Muscle of arm (tissue), 12 donors: ENCODE measurements around the gene VWF. TPM values are rescaled to one million over a fixed set of nuclear protein-coding genes. Genes with fewer than 3 reads are reported as not detected.
"Not testable (repeated sequence)": the region's sequence is repeated elsewhere in the genome, so short reads cannot be mapped to it uniquely, and the experiment has no call there.

Source experiments
- DNase-seq: peaks from one replicate; pipeline ENCODE4 v3.0.0-alpha.2; 2013
- polyA plus RNA-seq, 12 donors: library from polyadenylated mRNA; unstranded; fragments of 120-200 nt; gene quantifications; one replicate each; pipeline ENCODE4 v1.2.1, GENCODE V29; 2013; ENCODE audit not compliant: insufficient read length in 12 of 12

VWF gene
- polyA plus RNA-seq, 12 donors: 49.1 to 67.9 (median 58.1) TPM; not detected in 1

GRCh38 chr12:6106218-6106617 is 18.3 kb downstream of the VWF start:
- DNase-seq: no peak

- DNase-seq: no peak
Measured at GRCh38 chr12:6104842-6105241, 19.6 kb downstream of the VWF start.

DNA sequence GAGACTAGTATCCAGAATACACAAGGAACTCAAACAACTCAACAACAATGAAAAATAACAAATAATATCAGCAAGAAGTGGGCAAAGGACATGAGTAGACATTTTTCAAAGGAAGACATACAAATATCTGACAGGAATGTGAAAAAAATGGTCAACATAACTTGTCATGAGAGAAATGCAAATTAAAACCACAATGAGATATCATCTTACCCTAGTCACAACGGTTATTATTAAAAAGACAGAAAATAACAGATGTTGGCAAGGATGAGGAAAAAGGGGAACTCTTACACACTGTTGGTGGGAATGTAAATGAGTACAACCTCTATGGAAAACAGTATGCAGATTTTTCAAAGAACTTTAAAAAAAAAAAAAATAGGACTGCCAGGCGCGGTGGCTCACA is 20.4 kb downstream of the VWF start:
- no peak for DNase-seq

GRCh38 chr12:6102021-6102420 is 22.4 kb downstream of the VWF start:
- not testable (repeated sequence) for DNase-seq

DNA sequence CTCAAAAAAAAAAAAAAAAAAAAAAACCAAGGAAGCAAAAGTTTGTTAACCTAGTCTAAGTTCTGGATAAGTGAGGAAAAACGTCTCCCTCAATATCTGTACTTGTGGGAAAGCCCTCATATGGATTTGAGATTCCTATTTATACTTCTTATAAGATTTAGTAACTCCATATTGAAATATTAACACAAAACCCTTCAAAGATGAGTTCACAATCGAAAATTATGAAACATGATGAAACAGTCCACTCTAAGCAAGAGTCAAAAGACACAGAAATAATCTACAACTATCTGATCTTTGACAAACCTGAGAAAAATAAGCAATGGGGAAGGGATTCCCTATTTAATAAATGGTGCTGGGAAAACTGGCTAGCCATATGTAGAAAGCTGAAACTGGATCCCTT is 25.2 kb downstream of the VWF start:
- DNase-seq: no peak

GRCh38 chr12:6097411-6097810 is 27.1 kb downstream of the VWF start:
- no peak for DNase-seq

GRCh38 chr12:6096527-6096926 is 27.9 kb downstream of the VWF start:
- no peak for DNase-seq

DNA sequence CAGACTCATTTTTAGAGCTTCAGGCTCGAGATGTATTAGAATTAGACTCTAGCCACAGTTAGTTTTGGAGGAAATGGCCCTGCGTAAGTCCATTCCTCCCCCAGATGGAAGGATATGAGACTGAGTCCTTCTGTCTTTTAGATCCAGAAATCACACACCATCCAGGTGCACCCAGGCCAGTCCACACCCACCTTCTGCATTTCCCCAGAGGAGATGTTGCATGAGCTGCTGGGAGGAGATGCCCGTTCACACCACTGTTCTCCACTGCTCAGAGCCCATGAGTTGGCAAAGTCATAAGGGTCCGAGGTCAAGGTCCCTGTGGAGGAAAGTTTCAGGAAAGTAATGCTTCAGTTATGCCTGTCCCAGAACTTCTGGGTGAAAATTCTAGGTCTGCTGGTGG is 29.2 kb downstream of the VWF start:
- DNase-seq: no peak

GRCh38 chr12:6093764-6094163 is 30.7 kb downstream of the VWF start:
- no peak for DNase-seq

DNA sequence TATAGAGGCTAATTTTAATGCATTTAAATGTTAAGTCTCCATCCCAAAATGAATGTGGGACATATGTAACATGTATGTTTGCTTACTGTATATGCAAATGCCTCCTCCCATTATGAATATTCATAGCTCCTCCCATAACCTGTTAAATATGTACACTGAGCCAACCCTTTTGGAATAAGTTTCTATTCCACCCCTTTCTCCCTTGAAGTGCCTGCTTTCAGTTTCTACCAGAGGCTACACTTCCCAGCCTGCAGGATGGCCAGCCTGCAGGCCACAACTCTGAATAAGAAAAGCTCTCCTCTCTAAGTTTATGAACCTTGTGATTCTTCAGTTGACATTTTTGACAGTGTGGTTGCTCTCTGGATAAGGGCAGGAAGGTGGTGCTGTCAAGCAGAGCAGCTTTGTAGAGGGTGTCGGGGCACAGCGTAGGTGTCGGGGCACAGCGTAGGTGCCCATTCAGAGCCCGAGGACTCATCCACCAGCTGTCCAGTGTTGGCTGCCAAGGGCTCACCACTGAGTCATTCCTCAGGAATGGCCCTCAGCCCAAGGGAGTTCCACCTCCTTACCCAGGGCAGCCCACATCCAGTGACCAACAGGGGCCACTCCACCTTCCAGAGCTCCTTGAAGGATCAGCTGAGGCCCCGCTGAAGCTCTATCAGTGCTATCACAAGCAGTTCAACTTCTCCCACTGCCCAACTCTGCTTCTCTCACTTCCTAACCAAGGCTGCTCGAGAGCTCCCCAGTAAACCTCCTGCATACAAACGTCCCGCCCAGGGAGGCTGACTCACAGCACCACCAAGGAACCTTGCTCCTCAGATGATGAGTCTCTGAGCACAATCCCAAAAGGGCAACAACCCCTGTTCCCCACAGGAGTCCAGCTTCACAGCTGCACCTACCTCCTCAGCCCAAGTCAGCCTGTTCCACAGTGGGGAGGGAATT is 31.4 kb downstream of the VWF start:
- no peak for DNase-seq

DNA sequence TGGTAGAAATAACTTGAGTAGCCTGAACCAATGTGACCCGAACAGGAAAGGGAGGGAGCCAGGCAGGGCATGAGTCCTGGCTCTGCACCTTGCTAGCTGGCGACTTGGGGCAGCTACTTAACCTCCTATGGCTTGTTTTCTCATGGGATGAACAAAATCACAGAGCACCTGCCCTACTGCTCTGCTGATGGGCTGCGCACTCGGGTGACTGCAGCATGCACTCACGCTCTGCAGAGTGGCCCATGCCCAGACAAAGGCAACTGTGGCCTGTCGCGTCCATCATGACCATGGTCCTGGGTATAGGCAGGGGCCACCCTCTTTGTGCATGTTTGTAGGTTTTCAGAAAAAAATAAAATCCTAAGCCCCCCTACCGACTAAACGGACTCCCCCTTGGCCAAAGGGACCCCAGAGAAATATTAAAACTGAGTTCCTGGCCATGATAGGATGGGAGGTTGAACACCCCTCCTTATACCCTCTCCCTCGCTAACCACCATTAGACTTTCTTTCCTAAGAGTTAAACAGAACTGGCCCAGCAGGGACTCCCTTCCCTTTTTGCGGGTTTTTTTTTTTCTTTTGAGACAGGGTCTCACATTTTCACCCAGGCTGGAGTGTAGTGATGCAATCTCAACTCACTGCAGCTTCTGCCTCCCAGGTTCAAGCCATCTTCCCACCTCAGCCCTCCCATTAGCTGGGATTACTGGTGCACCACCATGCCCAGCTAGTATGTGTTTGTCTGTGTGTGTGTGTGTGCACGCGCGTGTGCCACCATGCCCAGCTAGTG is 32.5 kb downstream of the VWF start:
- DNase-seq: no peak

- DNase-seq: peak; percentile 52
Measured at GRCh38 chr12:6090803-6091202, 33.7 kb downstream of the VWF start.

GRCh38 chr12:6088921-6089747 is 35.3 kb downstream of the VWF start:
- no peak for DNase-seq

GRCh38 chr12:6086316-6086715 is 38.2 kb downstream of the VWF start:
- no peak for DNase-seq

DNA sequence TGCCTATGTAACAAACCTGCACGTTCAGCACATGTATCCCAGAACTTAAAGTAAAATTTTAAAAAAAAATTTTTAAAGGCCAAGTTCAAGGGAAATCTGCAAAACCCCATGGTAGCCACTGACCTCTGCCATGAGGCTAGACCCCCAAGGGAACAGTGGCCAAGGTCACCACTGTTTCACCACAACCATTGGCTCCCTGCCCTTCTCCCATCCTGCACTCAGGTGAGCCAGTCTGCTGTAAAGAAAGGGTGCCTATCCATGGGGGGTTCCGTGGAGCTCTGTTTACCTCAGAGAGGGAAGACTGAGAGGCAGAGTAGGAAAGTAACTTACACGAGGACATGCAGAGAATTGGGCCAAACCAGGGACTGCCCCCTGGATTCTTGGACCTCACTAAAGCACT is 38.6 kb downstream of the VWF start:
- DNase-seq: no peak

DNA sequence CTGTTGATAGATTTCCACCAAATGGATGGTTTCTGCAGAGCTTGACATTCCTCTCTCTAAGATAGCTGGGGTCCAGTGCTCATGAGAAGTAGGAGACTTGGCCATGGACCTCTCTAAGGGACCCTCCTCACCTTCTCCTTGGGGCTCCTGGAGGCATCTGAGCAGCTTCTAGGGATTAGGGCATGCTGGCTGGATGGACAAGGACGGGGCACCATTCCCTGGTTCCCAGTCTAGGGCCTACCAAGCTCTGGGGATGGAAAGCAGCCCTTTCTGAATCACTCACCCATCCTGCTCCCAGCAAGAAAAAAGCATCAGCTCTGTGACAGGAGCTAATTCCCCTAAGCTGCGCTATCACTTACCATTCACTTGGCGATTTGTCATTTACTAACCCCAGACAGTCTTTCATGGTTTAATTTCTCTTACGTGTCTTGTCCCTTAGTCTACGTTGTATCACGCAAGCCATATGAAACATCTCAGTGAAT is 39.5 kb downstream of the VWF start:
- DNase-seq: no peak

- DNase-seq: no peak
Measured at GRCh38 chr12:6084261-6084968, 40.1 kb downstream of the VWF start.

DNA sequence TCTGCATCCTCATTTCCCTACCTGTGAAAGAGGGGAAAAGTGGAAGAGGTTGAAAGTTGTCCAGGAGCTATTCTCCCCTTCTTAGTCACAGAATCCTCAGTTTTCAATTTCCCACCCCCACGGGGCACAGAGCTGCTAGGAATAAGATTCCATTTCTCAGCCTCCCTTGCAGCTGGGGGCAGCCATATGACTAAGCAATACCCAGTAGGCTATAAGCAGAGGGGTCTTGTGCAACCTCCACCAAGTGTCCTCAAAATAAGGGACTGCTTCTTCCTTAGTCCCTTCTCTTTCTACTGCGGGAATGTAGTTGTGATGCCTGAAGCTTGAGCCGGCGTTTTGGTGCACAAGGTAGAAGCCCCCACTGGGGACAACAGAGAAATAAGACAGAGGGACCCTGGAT is 40.9 kb downstream of the VWF start:
- DNase-seq: no peak

GRCh38 chr12:6082613-6083012 is 41.9 kb downstream of the VWF start:
- no peak for DNase-seq

GRCh38 chr12:6080149-6081045 is 44.1 kb downstream of the VWF start:
- DNase-seq: no peak
